ENCODE measurements around the gene CDK6. TPM values are rescaled to one million over a fixed set of nuclear protein-coding genes. Genes with fewer than 3 reads are reported as not detected.

Gene CDK6
- total and polyA plus RNA-seq, 4 donors = 1.6 to 66.4 (median 12.1) TPM

DNA sequence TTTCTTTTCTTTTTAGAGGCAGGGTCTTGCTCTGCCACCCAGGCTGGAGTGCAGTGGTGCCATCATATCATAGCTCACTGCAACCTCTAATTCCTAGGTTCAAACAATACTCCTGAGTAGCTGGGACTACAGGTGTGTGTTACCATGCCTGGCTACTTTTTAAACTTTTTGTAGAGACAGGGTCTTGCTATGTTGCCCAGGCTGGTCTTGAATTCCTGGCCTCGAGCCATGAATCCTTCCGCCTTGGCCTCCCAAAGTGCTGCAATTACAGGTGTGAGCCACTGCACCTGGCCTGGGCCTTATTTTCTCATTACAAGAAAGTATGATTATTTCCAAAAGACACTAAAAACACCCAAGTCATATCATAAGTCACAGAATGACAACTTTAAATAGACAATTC lies 106.6 kb downstream of the CDK6 start:
- 97 to 98% methylated on average over 2 of the region's 2 CpGs for WGBS, 2 donors
- no peak overlapping the region for H3K27ac ChIP-seq (ENCODE audit: low read depth in 1 of 2, low read length in 1 of 2)
- no peaks in the 10 kb centered on the region for H3K9me3 ChIP-seq (ENCODE audit: control insufficient read depth in 4 of 4, insufficient read depth in 3 of 4, low read length in 3 of 4)
- H3K4me1 ChIP-seq (ENCODE audit: control insufficient read depth in 5 of 5, insufficient read depth in 5 of 5, low read length in 5 of 5) = peaks cover 0 to 14% (median 0%) of the 10 kb centered on the region in 5 donors
- TF ChIP-seq, protein P1, sequence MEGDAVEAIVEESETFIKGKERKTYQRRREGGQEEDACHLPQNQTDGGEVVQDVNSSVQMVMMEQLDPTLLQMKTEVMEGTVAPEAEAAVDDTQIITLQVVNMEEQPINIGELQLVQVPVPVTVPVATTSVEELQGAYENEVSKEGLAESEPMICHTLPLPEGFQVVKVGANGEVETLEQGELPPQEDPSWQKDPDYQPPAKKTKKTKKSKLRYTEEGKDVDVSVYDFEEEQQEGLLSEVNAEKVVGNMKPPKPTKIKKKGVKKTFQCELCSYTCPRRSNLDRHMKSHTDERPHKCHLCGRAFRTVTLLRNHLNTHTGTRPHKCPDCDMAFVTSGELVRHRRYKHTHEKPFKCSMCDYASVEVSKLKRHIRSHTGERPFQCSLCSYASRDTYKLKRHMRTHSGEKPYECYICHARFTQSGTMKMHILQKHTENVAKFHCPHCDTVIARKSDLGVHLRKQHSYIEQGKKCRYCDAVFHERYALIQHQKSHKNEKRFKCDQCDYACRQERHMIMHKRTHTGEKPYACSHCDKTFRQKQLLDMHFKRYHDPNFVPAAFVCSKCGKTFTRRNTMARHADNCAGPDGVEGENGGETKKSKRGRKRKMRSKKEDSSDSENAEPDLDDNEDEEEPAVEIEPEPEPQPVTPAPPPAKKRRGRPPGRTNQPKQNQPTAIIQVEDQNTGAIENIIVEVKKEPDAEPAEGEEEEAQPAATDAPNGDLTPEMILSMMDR (IDR thresholded peaks at IDR 0.05; ENCODE audit: control extremely low read depth, extremely low read depth) = no peak
- H3K36me3 ChIP-seq (ENCODE audit: control insufficient read depth in 4 of 4, insufficient read depth in 4 of 4, low read length in 4 of 4) = peaks cover 0 to 15% (median 7%) of the 10 kb centered on the region in 4 donors
- no peaks in the 10 kb centered on the region for H3K27me3 ChIP-seq (ENCODE audit: control insufficient read depth in 3 of 3, insufficient read depth in 3 of 3, low read length in 2 of 3)
- H3K9ac ChIP-seq (ENCODE audit: insufficient read depth in 1 of 2, low read length in 2 of 2) = no peak overlapping the region
- DNase-seq (no peak), ATAC-seq (ENCODE audit: insufficient read depth, low FRiP score) (no peak)
- H3K4me3 ChIP-seq = no peak overlapping the region

DNA sequence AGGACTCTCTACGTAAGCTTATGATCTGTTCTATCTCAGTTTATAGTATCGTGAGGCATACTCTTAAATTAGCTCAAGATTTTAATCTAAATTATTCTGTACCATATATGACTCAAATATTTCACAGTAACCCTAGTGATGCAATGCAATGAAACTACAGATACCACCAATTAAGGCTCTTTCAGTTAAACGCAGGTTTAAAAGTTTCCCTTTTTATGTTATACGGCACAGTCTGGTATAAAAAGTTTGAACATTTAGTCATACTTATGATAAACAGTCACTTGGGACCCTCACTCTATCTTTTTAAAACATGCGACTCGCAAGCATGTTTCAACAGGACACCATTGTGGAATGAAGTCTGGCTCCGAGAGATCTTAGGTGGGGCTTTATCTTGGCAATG lies 107.2 kb downstream of the CDK6 start:
- H3K27ac ChIP-seq (ENCODE audit: low read depth in 1 of 2, low read length in 1 of 2) = no peak overlapping the region
- DNase-seq = no peak
- H3K9me3 ChIP-seq (ENCODE audit: control insufficient read depth in 4 of 4, insufficient read depth in 3 of 4, low read length in 3 of 4) = no peaks in the 10 kb centered on the region
- 85 to 89% methylated on average over 7 of the region's 7 CpGs for WGBS, 2 donors
- TF ChIP-seq, protein P1 (IDR thresholded peaks at IDR 0.05; ENCODE audit: control extremely low read depth, extremely low read depth) = no peak
- H3K4me1 ChIP-seq (ENCODE audit: control insufficient read depth in 5 of 5, insufficient read depth in 5 of 5, low read length in 5 of 5) = peaks cover 0 to 18% (median 2%) of the 10 kb centered on the region in 5 donors
- peaks cover 0 to 18% (median 7%) of the 10 kb centered on the region in 4 donors for H3K36me3 ChIP-seq (ENCODE audit: control insufficient read depth in 4 of 4, insufficient read depth in 4 of 4, low read length in 4 of 4)
- ATAC-seq (ENCODE audit: insufficient read depth, low FRiP score) = no peak
- H3K27me3 ChIP-seq (ENCODE audit: control insufficient read depth in 3 of 3, insufficient read depth in 3 of 3, low read length in 2 of 3) = no peaks in the 10 kb centered on the region
- H3K4me3 ChIP-seq = no peak overlapping the region
- H3K9ac ChIP-seq (ENCODE audit: insufficient read depth in 1 of 2, low read length in 2 of 2) = no peak overlapping the region

DNA sequence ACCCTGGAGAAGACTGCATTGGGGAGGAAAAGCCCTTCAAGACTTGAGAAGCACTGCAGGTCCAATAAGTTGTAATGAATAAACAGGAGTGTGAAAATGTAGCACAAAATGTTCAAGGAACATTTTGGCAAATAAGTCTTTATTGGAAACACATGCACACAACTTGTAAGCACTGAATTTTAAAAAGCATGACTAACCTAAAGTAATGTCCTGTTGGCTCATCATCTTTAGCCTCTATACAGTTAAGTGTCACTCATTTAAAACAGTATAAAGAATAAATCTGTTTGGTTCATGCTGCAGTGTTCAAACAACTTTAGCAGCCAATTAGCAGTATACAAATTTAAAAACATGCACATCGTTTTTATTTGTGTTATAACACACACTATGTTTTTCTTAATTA lies 108.6 kb downstream of the CDK6 start:
- TF ChIP-seq, protein P1 (IDR thresholded peaks at IDR 0.05; ENCODE audit: control extremely low read depth, extremely low read depth) = no peak
- Histone ChIP-seq H3K36me3 (ENCODE audit: control insufficient read depth in 4 of 4, insufficient read depth in 4 of 4, low read length in 4 of 4) (peaks cover 0 to 21% (median 7%) of the 10 kb centered on the region in 4 donors), H3K27ac (ENCODE audit: low read depth in 1 of 2, low read length in 1 of 2) (peak overlapping the region in 1 of 2 donors; percentile 33), H3K4me3 (no peak overlapping the region), H3K27me3 (ENCODE audit: control insufficient read depth in 3 of 3, insufficient read depth in 3 of 3, low read length in 2 of 3) (no peaks in the 10 kb centered on the region), H3K9me3 (ENCODE audit: control insufficient read depth in 4 of 4, insufficient read depth in 3 of 4, low read length in 3 of 4) (no peaks in the 10 kb centered on the region), H3K4me1 (ENCODE audit: control insufficient read depth in 5 of 5, insufficient read depth in 5 of 5, low read length in 5 of 5) (peaks cover 0 to 18% (median 5%) of the 10 kb centered on the region in 5 donors), H3K9ac (ENCODE audit: insufficient read depth in 1 of 2, low read length in 2 of 2) (no peak overlapping the region)
- DNase-seq = no peak
- WGBS, 2 donors = 79 to 83% methylated on average over 1 of the region's 1 CpG
- no peak for ATAC-seq (ENCODE audit: insufficient read depth, low FRiP score)

All from lung (tissue), 12 donors.